Measurements from ENCODE around the gene GPR84.

GPR84 gene

DNA sequence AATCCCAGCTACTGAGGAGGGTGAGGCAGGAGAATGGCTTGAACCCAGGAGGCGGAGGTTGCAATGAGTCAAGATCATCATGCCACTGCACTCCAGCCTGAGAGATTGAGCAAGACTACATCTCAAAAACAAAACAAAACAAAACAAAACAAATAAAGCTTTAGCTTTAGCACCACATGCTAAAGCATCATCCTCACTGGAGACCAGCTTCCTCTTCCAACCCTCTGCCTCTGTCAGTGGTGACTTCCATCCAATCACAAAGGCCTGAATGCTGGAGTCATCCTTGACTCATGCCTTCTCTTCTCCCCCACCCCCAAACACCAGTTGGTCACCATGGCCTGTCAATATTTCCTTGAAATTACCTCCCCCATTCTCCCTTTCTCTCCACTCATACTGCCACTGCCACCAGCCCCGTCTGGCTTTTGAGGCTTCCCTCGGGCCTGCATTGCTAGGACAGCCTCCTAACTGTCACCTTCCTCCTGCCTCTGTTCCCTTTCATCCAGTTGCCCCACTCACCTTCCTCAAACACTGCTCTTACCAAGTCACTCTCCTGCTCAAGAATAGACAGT lies 18.8 kb upstream of the GPR84 start:
- Histone ChIP-seq H2AFZ (no peak overlapping the region), H3K4me3 (ENCODE audit: low read depth, low read length) (no peak overlapping the region), H3K4me2 (ENCODE audit: low read length) (no peak overlapping the region), H3K9ac (no peak overlapping the region), H3K79me2 (peaks cover 2% of the 10 kb centered on the region), H3K4me1 (peaks cover 22% of the 10 kb centered on the region), H3K9me3 (ENCODE audit: control insufficient read depth, low read length) (no peaks in the 10 kb centered on the region), H3K27me3 (ENCODE audit: control insufficient read depth, insufficient read depth, low read length) (no peaks in the 10 kb centered on the region), H3K27ac (no peak overlapping the region), H3K36me3 (ENCODE audit: control insufficient read depth, insufficient read depth, low read length) (no peaks in the 10 kb centered on the region)
- TF ChIP-seq, protein P1, sequence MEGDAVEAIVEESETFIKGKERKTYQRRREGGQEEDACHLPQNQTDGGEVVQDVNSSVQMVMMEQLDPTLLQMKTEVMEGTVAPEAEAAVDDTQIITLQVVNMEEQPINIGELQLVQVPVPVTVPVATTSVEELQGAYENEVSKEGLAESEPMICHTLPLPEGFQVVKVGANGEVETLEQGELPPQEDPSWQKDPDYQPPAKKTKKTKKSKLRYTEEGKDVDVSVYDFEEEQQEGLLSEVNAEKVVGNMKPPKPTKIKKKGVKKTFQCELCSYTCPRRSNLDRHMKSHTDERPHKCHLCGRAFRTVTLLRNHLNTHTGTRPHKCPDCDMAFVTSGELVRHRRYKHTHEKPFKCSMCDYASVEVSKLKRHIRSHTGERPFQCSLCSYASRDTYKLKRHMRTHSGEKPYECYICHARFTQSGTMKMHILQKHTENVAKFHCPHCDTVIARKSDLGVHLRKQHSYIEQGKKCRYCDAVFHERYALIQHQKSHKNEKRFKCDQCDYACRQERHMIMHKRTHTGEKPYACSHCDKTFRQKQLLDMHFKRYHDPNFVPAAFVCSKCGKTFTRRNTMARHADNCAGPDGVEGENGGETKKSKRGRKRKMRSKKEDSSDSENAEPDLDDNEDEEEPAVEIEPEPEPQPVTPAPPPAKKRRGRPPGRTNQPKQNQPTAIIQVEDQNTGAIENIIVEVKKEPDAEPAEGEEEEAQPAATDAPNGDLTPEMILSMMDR (IDR thresholded peaks at IDR 0.05) = no peak

DNA sequence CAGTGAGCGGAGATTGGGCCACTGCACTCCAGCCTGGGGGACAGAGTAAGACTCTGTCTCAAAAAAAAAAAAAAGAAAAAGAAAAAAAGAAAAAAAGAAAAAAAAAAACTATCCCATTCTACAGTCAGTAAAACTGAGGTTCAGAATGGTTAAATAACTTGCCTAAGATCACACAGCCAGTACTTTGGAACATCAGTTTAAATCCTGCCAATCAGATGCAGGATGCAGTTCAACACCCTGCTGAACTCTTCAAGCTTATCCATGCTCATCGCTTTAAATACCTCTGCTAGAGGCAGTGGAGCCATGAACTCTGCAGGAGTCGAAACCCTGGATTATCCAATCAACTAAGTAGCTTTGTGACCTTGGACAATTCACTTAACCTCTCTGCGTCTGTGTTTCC lies 16.9 kb upstream of the GPR84 start:
- TF ChIP-seq, protein P1 (IDR thresholded peaks at IDR 0.05) = no peak
- Histone ChIP-seq H3K4me3 (ENCODE audit: low read depth, low read length) (no peak overlapping the region), H3K4me1 (peaks cover 10% of the 10 kb centered on the region)

DNA sequence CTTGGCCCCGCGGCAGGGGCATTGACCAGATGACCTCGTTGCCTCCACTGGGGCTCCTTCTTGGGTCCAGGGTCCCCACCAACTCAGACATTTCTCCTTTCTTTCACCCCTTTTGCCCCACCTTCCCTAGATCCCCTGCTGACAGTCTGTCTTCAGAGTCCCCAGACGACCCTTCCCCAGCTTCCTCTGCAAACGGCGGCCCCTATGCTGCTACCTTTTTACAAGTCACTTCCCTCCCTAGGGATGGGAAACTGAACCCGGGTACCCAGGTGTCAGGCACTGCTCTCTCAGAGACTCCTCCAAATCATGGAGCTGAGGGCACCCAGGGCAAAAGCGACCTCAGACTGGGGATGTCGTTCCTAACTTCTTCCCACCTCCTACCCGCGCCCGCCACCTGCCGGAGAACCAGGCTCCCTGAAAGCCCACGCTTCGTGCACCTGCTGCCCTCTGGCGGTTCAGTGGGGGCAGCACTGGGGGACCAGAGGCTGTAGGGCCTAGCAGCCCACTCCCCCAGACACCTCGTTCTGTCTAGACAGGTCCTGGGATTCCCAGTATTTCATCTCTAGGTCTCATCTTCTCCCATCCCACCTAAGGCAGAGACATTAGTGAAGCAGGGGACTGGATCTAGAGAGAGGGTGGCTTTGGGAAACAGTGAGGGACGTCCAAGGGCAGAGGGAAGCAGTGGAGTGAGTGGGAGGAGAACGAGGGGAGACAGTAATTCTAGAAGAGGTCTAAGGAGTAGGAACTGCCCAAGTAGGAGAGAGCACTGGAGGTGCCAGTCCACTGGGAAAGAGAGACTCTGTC lies 15.3 kb upstream of the GPR84 start:
- H3K27me3 ChIP-seq (ENCODE audit: control insufficient read depth, insufficient read depth, low read length) = no peaks in the 10 kb centered on the region
- H3K79me2 ChIP-seq = peaks cover 2% of the 10 kb centered on the region
- H3K36me3 ChIP-seq (ENCODE audit: control insufficient read depth, insufficient read depth, low read length) = no peaks in the 10 kb centered on the region
- peak overlapping the region; percentile 50 for H3K4me3 ChIP-seq (ENCODE audit: low read depth, low read length)
- peaks cover 10% of the 10 kb centered on the region for H3K4me1 ChIP-seq
- TF ChIP-seq, protein P1 (IDR thresholded peaks at IDR 0.05) = peak; percentile 100
- peak overlapping the region; percentile 94 for H3K4me2 ChIP-seq (ENCODE audit: low read length)
- peak overlapping the region; percentile 69 for H3K27ac ChIP-seq
- no peaks in the 10 kb centered on the region for H3K9me3 ChIP-seq (ENCODE audit: control insufficient read depth, low read length)
- H2AFZ ChIP-seq = peak overlapping the region; percentile 73
- no peak overlapping the region for H3K9ac ChIP-seq

More for the DNA sequence above, 16.9 kb upstream of the GPR84 start:
- Histone ChIP-seq H3K9me3 (ENCODE audit: control insufficient read depth, low read length) (no peaks in the 10 kb centered on the region), H3K79me2 (peaks cover 2% of the 10 kb centered on the region), H3K4me2 (ENCODE audit: low read length) (no peak overlapping the region), H3K27me3 (ENCODE audit: control insufficient read depth, insufficient read depth, low read length) (no peaks in the 10 kb centered on the region), H3K9ac (no peak overlapping the region), H3K36me3 (ENCODE audit: control insufficient read depth, insufficient read depth, low read length) (no peaks in the 10 kb centered on the region), H3K27ac (no peak overlapping the region), H2AFZ (no peak overlapping the region)

DNA sequence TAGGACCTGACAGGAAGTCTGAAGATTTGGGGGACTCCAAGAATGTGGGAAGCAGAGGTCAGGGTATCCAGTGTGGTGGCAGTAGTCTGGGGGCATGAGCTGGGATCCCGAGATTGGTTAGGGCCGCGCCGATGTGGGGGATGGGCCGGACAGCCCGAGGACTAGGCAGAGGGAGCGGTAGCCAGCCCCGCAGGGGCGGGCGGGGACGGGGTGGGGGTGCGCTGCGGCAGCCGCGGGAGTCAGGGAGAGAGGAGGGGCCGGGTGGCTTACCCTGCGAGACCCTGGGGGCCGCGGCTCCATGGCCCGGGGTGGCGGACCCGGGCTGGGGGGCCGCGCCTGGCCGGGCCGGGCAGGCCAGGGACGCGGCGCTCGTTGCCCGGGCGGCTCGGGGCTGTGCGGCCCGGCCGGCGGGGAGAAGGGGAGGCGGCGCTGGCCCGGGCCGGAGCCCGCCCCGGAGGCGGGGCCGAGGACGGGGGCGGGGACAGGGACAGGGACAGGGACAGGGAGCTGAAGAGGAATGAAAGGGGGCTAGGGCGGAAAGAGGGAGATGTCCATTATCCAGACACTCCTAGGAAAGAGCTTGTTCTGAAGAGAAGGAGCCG lies 14.6 kb upstream of the GPR84 start:
- TF ChIP-seq, protein P1 (IDR thresholded peaks at IDR 0.05) = no peak
- Histone ChIP-seq H3K27me3 (ENCODE audit: control insufficient read depth, insufficient read depth, low read length) (no peaks in the 10 kb centered on the region), H3K9ac (no peak overlapping the region), H3K4me1 (peaks cover 10% of the 10 kb centered on the region), H3K79me2 (peaks cover 2% of the 10 kb centered on the region), H3K36me3 (ENCODE audit: control insufficient read depth, insufficient read depth, low read length) (no peaks in the 10 kb centered on the region), H3K4me3 (ENCODE audit: low read depth, low read length) (peak overlapping the region; percentile 54), H3K9me3 (ENCODE audit: control insufficient read depth, low read length) (no peaks in the 10 kb centered on the region), H3K27ac (peak overlapping the region; percentile 69), H2AFZ (peak overlapping the region; percentile 73), H3K4me2 (ENCODE audit: low read length) (peak overlapping the region; percentile 94)
